GM13976 (cell line): ENCODE results near the gene STXBP1.

Experiments
- DNase-seq: peaks from one replicate; pipeline ENCODE4 v3.0.0; 2012; ENCODE audit warnings: low spot score
- in situ Hi-C: fragments of 300-500 bp; cut with MboI; formaldehyde crosslinking; loops from one replicate; pipeline ENCODE4 v1.12.0; 2022; ENCODE audit warnings: low sequenced_read_pairs, mixed read lengths, inconsistent platforms; ENCODE audit not compliant: unreplicated experiment
- TF ChIP-seq, protein P1 (sequence below): IDR thresholded peaks from 2 replicates; pipeline ENCODE4 v1.5.1; 2012; ENCODE audit warnings: borderline replicate concordance, mild to moderate bottlenecking; ENCODE audit not compliant: insufficient read depth; ENCODE audit errors: extremely low read depth, missing control alignments, control extremely low read depth

STXBP1 gene

DNA sequence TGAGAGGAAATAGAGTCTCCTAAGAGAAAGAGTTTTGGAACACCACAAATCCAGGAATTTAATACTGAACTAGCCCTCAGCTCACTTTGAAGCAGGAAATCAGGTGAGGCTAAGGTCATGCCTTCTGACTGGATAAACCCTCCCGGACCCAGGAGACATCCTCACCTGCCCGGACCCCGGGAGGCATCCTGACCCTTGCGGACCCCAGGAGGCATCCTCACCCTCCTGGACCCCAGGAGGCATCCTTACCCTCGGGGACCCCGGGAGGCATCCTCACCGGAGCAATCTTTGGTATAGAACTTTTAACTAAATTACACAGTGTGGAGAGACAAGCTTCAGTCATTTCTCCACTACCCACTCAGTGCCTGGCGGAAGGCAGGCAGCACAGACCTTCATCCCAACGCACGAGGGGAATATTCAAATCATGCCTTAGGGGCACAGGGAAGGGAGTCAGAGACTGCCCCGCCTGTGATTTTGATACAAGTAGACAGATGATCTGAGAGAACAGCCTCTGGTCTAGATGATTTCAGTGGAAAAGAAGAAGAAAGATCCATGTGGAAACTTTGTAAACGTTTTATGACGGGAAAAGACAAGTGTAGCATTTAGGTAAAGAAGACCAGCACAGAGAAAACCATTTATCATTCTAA, 21.3 kb downstream of the STXBP1 start:
- in situ Hi-C loops, result no loop called here
- TF ChIP-seq, protein P1, sequence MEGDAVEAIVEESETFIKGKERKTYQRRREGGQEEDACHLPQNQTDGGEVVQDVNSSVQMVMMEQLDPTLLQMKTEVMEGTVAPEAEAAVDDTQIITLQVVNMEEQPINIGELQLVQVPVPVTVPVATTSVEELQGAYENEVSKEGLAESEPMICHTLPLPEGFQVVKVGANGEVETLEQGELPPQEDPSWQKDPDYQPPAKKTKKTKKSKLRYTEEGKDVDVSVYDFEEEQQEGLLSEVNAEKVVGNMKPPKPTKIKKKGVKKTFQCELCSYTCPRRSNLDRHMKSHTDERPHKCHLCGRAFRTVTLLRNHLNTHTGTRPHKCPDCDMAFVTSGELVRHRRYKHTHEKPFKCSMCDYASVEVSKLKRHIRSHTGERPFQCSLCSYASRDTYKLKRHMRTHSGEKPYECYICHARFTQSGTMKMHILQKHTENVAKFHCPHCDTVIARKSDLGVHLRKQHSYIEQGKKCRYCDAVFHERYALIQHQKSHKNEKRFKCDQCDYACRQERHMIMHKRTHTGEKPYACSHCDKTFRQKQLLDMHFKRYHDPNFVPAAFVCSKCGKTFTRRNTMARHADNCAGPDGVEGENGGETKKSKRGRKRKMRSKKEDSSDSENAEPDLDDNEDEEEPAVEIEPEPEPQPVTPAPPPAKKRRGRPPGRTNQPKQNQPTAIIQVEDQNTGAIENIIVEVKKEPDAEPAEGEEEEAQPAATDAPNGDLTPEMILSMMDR, result no peak

GRCh38 chr9:127634021-127634420, 21.9 kb downstream of the STXBP1 start:
- TF ChIP-seq, protein P1, result no peak
- DNase-seq, result no peak
- in situ Hi-C loops, result no loop called here

More for the DNA sequence above, 21.3 kb downstream of the STXBP1 start:
- no peak for DNase-seq

DNA sequence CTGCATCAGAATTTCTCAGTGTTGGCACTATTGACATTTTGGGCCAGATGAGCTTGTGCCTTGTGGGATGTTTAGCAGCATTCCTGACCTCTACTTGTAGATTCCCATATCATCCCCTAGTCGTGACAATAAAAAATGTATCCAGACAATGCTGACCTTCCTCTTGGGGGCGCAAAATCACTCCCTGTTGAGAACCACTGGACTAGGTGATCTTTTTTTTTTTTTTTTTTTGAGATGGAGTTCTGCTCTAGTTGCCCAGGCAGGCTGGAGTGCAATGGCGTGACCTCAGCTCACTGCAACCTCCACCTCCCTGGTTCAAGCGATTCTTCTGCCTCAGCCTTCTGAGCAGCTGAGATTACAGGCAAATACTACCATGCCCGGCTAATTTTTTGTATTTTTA, 22.6 kb downstream of the STXBP1 start:
- in situ Hi-C loops, result no loop called here
- no peak for DNase-seq
- TF ChIP-seq, protein P1, result no peak

DNA sequence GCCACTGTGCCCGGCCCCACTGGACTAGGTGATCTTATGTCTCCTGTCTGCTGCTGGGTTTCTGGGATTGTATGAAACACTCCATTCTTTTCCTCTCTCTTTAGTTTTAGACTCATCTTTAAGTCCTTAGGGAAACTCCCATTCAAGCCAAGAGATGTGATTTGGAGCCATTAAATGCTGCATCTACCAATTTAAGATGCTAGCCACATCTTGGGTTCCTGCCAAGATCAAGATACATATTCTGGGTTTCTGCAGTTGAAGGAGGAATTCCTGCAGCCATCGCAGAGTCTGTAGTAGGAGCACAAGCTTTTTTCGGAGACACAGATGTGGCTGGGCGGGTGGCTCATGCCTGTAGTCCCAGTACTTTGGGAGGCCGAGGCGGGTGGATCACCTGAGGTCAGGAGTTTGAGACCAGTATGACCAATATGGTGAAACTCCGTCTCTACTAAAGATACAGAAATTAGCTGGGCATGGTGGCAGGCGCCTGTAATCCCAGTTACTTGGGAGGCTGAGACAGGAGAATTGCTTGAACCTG, 23.2 kb downstream of the STXBP1 start:
- in situ Hi-C loops, result no loop called here
- TF ChIP-seq, protein P1, result no peak
- no peak for DNase-seq

GRCh38 chr9:127637322-127637847, 25.3 kb downstream of the STXBP1 start:
- no peak for DNase-seq
- in situ Hi-C loops, result no loop called here
- TF ChIP-seq, protein P1, result no peak

- in situ Hi-C loops, result no loop called here
- no peak for DNase-seq
- TF ChIP-seq, protein P1, result no peak
These were observed 28.9 kb downstream of the STXBP1 start for GRCh38 chr9:127640908-127641545.
